HG03558 (cell line): ENCODE results near the gene TOR2A.
"Not testable (repeated sequence)": the region's sequence is repeated elsewhere in the genome, so short reads cannot be mapped to it uniquely, and the experiment has no call there.

ENCODE experiments used
- ATAC-seq: cut with Tn5 transposase; IDR thresholded peaks from one replicate; pipeline ENCODE4 v1.9.1; 2021; ENCODE audit warnings: moderate number of reproducible peaks; ENCODE audit not compliant: unreplicated experiment; ENCODE audit errors: extremely low read depth

TOR2A gene

DNA sequence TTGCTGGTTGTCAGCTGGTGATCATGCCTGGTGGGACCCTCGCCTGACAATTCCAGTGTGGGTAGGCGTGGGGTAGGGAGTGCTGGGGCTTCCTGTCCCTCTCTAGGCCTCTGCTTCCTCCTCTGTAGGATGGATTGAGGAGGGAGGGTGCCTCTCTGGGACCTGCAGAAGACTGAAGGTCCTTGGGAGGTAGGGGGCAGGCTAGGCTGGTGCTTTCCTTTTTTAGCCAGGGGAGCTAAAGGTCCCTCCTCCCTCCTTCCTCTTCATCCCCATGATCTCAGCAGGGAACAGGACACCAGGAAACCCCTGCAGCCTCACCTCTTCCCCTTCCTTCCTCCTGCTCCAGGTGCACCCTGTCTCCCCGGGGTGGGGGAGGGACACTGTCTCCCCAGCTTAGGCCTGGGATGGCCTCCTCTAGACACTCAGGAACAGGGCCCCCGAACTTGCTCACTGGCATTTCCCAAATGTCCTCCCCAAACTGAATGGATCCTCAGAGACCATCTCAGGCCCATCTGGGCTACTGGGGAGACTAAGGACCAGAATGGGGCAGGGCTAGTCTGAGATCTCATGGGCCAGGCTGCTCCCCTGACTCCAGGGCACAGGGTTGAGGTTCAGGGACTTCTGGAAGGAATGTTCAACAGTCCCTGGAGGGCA lies 35.0 kb upstream of the TOR2A start:
- ATAC-seq: no peak

DNA sequence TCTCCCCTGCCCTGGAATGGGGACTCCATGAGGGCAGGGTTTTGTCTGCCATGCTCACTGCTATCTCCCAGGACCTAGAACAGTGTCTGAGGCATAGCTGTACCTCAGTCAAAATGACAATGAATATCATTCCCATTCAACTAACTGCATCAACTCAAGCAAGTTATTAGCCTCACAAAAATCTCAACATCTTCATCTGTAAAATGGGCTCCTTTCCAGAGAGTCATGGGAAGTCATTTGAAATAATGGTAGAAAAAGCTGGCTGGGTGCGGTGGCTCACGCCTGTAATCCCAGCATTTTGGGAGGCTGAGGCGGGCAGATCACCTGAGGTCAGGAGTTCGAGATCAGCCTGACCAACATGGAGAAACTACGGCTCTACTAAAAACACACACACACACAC lies 34.0 kb upstream of the TOR2A start:
- no peak for ATAC-seq

DNA sequence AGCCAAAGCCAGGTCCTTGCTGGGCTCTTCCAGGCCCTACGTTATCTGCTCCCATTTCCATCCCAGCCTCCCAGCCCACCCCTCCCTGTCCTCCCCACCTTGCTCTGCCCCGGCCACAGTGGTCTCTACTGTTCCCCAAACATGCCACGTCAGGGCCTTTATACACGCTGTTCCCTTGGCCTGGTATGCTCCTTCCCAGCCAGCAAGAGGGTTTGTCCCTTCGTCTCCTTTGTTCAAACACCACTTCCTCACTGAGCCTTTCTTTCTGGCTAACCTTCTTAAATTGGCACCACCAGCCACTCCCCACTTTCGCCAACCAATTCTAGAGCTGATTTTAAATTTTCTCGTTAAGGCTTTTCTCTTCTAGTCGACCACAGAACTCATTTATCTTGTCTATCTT lies 33.6 kb upstream of the TOR2A start:
- ATAC-seq: no peak

DNA sequence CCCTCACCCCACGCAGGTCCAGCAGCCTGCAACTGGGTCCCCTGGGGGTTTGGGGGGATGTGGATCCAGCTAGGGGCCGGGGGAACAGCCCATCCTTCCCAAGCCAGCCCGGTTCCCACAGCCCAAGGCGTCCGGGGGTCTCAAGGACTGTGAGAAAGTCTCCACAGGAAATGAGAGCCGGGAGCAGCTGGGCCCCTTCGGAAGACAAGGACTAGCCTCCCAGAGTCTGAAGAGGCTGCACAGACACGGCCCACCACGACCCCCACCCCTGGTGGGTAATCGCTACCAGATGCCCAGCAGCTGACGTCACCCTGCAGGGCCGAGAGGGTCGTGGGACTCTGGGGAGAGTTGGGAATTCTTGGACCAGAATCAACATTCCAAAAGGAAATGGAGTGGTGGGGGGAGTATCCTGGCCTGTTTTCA lies 32.8 kb upstream of the TOR2A start:
- no peak for ATAC-seq

DNA sequence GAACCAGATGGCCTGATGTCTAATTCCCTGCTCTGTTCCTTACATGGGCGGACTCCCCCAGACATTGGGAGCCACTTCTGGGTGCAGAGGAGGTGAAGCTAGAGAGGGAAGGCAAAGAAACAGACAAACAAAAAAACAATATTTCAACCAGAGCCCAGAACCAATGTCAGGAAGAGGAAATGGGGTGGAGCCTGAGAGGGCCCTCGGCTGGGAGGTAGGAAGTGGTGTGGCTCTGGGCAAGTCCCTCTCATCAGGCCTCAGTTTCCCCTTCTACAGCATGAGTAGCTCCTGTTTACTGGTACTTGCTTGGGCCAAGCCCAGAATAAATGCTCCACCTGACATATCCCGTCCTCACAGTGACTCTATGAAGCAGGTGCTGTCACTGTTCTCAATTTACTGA lies 32.3 kb upstream of the TOR2A start:
- ATAC-seq: no peak

DNA sequence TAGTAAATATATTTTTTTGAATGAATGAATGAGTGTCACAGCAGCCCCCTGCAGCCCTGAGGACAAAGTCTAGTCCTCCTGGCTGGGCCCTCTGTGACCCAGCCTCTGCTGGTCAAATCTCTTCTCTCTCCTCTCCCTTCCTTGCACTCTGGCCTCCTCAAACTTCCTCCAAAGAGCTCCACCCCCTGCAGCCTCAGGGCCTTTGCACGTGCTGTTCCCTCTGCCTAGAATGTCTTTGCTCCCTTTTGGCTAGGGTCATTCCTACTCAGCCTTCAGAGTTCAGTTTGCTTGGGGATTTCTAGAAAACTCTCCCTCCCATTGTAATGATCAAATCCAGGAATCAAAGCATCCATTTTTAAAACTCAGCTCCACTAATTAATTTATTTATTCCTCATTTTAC lies 30.3 kb upstream of the TOR2A start:
- no peak for ATAC-seq

DNA sequence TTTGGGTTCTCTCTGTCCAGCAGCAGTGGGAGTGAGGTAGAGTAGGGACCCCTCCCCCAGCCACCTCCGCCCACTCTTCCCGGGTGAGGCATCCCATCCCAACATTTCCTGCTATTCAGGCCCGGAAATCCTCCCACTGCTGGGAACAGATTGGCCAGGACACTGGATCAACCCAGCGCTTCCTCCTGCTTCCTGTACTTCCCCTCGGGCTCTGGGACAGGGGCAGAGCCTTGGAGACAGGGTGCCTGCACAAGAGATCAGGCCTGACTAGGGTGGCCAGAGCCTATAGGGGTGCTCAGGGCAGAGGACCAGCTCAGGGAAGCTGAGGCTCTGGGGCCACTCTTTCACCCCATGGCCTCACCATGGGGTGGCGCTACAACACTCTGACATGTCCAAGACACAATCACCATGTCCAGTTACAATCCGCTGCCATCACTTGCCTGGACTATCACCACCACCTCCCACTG lies 28.9 kb upstream of the TOR2A start:
- ATAC-seq: no peak

DNA sequence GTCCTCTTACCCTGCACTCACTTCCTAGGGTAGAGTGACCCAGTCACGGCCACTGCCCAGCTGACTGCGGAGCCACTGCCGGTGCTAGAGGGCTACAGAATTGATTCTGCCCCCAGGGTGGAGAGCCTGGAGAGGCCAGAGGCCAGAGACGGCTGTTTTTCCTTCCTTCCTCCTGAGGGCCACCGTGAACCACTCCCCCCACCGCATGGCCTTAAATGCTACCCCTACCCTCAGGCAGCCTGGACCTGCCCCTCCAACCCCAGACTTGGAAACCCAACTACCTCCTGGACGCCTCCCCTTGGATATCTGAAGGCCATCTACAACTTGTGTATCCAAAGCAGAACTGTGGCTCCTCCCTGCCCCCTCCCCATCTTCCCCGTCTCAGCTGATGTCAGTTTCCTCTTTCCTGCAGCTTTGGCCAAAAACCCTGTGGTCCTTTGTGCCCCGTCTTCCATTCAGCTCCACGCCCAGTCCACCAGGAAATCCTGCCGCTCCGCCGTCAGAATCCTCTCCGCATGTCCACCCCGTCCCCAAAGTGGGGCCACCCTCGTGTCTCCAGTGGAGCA lies 27.1 kb upstream of the TOR2A start:
- no peak for ATAC-seq

DNA sequence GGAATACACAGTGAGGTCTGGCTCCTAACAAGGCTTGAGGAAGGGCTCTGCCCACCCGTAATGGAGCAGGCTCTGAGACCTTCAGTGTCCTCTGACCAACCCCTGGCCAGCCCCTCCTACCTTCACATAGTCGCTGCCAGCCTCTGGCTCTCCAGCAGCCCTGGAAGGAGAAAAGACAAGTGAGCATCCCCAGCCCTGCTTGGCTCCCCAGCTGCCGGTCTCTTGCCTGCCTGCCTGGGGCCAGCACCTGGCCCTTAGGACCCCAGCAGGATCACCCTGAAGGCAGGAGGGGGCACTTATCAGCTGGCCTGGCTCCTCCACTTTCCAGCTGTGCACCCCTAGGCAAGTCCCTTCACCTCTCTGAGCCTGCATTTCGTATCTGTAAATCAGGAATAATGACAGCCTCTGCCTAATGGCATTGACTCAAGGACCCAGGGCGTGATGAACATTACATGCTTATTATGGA lies 26.4 kb upstream of the TOR2A start:
- no peak for ATAC-seq

DNA sequence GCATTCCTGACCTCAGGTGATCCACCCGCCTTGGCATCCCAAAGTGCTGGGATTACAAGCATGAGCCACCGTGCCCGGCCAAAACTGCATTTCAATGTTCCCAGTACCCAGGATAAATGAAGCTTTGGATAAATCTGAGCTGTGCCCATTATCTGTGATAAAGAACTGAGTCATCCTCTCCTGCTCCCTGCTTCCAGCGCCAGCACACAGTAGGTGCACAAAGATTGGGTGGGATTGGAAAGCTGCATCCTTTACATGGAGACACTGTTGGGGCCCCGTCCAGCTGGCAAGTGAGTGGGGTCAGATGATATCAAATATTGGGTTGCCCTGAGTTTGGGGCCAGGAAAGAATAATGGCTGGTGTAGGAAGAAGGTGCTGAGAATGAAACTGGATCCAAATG lies 26.0 kb upstream of the TOR2A start:
- no peak for ATAC-seq

DNA sequence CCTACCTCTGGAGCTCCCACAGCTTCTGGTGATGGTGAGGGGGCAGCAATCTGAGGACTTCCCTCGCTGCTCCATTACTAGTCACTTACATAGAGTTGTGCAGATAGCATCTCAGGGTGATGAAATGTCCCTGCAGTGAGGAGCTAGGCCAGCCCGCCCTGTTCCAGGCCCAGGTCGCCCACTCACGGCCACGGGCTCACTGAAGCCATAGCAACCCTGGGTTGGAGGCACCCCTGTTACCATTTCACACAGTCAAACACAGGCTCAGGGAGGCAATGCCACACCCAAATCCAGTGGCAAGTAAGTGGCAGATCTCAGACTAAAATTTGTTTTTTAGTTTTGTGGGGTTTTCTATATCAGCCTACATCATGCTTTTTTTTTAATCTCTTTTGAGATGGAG lies 23.7 kb upstream of the TOR2A start:
- ATAC-seq: no peak

DNA sequence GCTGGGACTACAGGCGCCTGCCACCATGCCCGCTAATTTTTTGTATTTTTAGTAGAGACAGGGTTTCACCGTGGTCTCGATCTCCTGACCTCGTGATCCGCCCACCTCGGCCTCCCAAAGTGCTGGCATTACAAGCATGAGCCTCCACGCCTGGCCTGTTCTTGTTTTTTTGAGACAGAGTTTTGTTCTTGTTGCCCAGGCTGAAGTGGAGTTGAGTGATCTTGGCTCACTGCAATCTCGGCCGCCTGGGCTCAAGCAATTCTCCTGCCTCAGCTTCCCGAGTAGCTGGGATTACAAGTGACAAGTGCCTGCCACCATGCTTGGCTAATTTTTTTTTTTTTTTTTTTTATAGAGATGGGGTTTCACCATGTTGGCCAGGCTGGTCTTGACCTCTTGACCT lies 21.7 kb upstream of the TOR2A start:
- ATAC-seq: not testable (repeated sequence)

DNA sequence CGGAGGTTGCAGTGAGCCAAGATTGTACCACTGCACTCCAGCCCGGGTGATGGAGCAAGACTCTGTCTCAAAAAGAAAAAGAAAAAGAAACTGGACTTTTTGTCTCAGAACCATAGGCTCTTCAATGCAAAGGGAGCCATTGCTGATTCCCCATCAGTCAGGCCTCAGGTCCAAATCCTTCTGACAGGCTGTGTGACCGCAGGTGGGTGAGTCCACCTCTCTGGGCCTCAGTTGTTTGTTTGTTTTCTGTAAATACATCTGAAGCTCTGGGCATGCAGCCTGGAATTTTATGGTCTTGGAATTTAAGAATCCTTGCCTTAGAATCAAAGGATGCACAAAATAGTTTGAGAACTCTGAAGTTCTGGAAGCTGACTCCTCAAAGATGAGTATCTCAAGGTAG lies 21.1 kb upstream of the TOR2A start:
- no peak for ATAC-seq

DNA sequence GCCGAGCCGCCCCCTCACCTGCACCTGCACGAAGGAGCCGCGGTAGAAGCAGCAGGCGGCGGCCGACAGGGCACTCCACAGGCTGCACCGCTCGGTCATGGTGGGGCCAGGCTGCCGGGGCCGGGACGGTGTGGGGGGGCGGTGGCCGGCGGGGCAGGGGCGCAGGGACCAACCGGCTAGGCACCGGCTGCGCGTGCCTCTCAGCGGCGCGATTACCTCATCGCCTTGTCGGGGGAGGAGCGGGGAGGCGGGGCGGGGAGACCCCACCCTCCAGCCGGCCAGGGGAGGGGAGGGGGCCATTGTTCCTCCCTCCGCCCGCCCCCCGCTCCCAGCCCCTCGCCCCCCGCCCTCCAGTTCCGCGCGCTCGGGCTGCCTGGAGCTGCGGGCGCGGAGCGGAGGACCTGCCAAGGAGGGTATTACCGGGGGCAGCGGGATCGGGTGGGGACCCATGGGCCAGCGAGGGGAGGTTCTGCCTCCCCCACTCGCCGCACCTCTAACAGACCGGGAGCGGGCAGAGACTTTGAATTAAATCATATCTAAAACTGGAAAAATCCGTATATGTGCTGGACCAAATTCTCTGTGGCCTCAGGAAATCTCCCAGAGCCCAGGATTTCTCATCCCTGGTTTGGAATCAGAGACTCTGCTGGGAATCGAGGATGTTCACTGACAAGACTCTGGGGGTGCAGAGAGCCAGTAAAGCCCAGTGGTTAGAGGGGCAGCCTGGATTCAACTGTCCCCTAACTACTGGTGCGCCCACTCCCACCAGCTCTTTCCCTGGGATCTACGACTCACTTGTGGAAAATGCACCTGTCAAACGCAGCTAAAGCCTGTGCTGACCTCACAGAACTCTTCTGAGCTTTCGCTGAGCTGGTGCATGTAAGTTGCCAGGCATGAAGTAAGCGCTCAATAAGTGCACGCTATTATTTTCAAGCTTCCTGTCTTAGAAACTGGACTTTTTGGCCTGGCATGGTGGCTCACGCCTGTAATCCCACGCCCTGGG lies 20.3 kb upstream of the TOR2A start:
- no peak for ATAC-seq

DNA sequence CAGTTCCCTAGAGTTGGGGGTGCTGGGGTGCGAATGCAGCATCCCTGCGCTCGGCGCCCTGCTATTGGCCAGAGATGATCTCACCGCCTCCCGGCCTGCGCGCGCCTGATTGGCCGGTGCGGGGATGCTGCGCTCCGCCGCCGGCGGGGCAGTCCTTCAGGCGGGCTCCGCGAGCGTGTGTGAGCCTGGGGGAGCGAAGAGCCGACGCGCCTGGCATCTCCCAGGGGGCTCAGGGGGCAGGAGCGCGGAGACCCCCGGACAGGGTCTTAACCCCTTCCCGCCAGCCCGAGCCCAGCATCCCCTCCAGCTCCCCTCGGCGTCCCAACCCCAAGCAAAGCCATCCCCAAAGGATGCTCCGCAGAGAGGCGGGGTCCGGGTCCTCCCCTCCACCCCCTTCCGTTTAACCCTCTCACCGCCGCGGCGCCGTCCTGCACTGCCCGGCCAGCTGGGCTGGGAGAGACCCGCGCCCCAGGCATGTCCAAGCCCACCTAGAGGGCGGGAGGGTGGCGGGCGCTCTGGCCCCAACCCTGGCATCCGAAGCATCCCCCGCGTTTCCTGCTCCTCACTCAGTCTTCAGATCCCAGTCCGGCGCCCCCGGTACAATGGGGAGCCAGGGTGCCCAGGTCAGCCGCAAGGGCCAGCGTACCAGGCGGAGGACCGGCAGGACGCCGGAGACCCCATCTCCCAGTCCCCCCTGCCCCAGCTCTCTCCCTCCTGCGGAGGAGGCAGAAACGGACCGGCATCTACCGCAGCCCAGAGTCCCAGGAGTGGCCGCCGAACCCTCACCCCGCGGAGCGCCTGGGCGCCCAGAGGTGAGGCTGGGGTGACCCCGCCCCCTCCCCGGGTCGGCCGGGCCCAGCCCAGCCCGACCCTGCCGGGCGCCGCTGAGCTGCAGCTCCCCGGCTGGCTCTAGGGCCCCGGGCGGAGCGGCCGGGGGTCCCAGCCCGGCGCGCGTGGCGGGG lies 19.3 kb upstream of the TOR2A start:
- no peak for ATAC-seq

DNA sequence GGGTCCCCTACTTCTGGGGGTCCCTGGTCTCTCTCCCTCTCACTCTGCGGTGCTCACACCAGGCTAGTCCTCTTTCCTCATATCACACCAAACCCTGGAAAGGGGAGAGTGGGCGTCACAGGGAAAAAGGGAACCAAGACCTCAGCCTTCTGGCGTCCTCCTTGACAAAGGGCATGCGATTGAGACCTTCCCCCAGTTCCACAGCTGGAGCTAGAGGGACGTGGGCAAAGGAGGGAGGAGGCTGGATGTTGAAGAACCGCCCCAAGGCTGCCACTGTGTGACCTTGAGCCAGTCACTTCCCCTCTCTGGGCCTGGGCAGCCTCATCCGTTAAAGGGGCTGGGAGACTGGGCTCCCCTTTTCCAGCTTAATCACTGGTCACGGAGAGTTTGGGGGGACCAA lies 18.5 kb upstream of the TOR2A start:
- no peak for ATAC-seq

DNA sequence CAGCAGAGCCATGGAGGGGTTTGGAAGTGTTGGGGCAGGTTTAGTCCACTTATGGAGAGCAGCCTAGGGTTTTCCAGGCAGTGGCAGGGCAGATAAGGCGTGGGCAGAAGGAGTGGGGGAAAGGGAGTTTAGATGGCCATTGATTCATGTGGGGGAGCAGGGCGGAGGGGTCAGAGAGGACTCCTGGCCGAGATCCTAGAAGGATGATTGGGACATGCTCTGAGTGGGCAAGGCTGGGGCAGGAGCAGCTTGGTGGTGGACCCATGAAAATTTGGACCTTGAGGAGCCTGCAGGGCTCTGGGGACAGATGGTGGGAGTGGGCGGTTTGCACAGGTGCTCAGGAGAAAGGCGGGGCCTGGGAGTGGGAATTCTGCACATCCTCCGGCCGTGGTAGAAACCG lies 18.1 kb upstream of the TOR2A start:
- ATAC-seq: no peak

DNA sequence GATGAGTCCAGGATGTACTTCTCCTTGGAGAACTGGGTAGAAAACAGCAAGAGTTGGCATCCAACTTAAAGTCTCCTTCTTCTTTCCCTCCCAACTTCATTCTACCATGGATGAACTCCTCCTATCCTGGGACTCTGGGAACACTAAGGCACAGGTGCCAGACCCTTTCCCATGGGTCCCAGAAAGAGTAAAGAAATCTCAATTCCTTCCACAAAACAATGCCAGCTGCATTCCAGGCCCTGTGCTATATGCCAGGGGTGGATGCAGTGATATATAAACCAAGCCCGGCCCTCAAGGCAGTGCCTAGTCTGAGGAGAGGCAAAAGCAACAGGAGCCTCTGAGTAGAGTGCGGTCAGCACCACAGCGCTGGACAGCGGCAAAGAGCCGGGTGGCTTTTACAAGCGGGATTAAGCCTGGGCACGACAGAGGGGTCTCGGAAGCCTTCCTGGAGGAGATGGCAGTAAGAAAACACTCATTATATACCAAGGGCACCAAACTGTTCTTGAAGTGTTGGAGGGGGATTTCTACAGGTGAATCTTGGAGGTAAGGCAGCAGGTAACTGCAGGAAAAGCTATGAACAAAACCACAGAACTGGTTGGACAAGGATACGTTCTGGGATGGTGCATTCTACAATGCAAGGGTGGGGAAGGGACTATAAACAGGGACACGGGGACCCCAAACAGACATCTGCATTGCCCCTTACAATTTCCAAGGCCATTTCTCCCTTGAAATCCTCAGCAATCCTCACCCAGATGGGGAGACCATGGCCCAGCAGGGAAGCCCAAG lies 16.4 kb upstream of the TOR2A start:
- ATAC-seq: no peak

DNA sequence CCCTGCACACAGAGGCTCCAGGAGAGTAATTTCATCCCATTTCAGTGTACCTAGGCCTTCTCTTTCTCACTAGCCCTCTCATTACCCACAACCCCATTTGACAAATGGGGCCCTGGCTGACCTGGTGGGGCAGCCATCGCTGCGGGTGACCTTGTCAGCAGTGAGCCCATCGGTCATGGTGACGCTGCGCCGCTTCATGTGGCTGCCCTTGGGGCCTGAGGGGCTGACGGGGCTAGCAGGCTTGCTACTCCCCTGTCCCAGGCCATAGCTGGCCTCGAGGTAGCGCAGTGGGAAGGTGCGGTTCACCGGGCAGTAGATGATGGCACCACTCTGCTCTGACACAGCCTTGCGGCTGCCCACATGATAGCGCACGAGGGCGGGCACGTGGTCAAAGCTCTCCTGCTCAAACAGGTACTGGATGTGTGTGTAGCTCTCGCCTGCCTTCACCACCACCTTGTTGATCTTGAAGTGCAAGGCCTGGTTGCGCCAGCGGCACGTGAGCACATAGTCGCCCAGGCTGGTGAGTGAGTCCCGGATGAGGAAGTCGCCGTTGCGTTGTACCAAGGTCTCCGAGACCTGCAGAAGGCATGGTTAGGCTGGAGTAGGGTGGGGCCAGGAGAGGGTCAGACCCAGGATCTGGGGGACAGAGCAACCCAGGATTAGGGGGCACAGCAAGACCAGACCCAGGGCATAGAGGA lies 14.1 kb upstream of the TOR2A start:
- no peak for ATAC-seq
